Measurements from ENCODE around the gene CRELD2. TPM values are rescaled to one million over a fixed set of nuclear protein-coding genes. Genes with fewer than 3 reads are reported as not detected.

Gene CRELD2
- total RNA-seq, 1 donor from 2014 or later, result 17.5 TPM

DNA sequence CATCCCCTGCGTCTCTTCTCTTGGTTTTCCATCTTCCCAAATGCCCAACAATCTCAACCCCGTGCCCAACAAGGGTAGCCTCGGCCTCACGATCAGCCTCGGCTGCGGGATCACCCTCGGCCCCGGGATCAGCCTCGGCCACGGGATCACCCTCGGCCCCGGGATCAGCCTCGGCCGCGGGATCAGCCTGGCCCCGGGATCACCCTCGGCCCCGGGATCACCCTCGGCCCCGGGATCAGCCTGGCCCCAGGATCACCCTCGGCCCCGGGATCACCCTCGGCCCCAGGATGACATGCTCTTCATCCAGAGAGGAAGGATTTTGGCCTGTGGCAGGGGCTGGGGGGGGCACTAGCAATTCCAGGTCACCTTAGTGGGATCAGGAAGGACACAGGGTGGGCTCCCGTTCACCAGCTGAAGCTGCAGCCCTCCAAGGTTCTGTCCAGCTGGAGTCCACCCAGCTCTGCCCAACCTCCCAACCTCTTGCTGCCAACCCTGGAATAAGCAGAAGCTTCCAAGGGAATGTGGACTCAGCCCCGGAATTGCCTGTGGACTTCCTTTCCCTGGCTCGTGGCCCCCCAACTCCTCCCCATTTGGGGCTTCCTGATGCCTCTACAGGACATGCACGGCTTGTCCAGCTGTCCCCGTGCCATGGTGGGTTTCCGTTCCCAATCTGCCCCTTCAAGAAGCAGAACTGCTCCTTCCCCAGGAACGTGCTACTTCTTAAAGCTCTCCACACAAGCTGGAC is 6.4 kb upstream of the CRELD2 start:
- DNase-seq, result no peak

DNA sequence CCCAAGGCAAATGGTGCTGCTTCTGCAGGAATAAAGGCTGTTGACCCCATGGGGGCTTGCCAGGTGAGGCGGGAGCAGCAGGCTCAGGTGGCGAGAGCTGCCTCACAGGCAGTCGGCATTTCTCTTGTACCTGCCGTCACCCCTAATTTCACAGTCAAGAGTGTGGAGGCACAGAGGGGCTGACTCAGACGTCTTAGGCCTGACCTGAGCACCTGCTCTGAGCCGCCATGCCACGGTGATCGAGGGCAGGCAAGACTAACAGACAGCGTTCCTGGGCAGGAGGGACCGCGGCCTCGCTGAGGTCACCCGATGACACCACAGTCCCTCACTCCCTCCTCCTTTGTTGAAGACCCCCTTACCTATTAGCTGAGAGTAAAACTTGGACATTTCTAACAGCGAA is 5.4 kb upstream of the CRELD2 start:
- DNase-seq, result no peak

DNA sequence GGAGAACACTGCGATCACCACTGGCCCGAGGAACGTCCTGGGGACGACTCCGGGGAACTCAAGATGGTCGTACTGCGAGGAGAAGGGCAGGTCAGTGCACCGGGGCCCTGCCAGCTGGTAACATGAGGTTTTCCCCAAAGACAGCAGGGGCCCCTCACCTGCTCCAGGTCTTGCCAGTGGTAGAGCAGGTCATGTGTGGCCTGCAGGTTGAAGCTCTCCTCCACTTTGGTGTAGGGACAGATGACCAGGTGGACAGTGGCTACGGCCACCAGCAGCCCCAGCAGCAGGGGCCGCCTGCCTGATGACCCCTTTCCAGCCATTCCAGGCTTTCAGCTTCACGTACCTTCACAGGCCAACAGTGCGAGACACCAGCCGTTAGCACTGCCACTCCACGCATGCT is 5.0 kb upstream of the CRELD2 start:
- DNase-seq, result no peak

DNA sequence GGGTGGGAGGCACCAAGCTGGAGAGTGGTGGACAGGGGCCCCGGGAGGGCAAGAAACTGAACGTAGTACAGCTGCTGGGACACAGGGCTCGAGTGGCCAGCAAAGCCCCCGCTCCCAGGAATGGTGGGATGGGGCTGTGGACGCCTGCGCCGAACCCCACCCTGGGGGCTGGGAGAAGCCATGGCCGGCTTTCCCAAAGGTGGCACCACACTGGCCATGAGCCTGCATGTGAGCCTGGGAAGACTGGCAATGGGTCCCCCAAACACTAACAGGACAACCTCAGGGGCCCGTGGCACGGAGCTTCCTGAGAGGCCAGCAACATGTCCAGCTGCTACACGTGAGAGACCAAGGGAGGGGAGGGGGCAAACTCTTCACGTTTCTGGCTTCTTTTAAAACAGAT is 4.2 kb upstream of the CRELD2 start:
- no peak for DNase-seq

DNA sequence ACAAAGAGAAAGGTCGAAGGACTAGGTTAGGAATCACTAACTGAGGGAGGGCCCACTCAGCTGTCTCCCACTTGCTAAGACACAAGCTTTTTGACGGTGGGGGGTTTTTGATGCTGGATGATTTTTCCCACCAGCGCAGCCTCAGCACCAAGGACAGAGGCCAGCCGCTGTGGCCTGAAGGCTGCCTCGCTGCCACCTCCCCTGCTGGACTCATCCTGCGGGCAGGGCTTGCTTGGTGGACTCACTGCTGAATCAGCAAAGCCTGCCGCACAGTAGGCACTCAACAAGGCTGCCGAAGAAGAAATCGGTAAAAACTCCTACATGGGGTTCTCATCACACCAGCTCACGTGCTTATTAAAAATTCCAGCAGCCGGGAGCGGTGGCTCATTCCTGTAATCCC is 2.8 kb upstream of the CRELD2 start:
- no peak for DNase-seq

DNA sequence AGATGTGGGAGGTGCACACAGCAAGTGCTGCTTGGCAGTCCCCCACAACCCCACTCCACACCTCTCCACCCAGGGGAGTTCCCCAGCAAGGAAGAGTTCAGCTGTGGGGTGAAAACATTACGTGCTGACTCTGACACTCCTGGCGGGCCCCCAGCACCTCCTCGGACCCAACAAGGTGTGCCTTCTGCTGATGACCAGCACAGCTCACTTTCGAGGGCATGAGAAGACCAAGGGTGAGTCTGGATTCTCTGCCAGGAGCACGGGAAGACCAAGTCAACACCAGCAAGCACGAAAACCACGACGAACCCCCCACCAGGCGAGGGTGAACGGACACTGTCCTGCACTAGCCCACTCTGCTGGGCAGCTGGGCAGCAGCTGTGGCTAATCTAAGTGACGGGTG is 1.6 kb upstream of the CRELD2 start:
- no peak for DNase-seq

DNA sequence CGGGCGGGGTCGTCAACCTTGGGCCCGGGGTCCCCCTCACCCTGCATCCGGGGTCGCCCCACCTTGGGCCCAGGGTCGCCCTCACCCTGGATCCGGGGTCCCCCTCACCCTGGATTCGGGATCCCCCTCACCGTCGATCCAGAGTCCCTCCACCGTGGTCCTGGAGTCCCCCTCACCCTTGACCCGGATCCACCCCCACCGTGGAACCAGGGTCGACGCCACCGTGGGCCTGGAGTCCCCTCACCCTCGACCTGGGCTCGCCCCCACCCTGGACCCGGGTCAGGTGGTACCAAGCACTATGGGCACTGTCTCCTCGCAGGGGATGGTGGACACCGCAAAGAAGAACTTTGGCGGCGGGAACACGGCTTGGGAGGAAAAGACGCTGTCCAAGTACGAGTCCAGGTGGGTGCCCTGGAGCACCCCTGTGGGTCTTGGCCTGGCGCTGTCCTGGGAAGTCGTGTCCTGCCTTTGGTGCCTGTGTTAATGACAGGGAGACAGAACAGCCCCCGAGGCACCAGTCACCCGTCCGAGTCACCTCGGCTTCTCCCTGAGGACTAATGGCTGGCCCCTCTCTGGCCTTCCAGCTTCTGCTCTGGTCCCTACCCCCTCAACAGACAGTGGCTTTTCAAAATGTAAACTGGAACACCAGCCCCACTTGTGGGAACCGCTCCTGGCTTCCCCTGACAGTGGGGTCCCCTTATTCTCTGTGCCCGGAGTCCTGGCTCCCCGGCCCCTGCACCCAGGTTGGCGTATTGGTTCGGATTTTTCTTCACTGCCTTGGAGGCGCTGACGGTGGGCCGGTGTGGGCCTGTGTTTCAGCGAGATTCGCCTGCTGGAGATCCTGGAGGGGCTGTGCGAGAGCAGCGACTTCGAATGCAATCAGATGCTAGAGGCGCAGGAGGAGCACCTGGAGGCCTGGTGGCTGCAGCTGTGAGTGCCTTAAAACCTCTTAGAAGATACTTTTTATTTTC is 762 bp downstream of the CRELD2 start:
- DNase-seq, result no peak

DNA sequence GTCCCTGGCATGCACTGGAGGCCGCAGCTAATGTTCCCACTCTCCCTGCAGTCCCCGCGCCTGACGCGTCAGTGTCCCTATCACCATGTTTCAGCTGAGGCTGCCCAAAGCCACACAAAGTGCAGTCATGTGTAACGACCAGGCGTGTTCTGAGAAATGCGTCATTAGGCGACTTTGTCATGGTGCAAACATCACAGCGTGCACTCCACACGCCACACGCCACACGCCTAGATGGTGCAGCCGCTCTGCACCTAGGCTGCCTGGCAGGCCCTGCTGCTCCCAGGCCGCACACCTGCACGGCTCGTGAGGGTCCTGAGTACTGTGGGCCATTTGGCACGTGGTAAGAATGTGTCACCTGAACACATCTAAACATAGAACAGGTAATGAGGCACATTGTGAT is 2.4 kb downstream of the CRELD2 start:
- DNase-seq, result no peak

DNA sequence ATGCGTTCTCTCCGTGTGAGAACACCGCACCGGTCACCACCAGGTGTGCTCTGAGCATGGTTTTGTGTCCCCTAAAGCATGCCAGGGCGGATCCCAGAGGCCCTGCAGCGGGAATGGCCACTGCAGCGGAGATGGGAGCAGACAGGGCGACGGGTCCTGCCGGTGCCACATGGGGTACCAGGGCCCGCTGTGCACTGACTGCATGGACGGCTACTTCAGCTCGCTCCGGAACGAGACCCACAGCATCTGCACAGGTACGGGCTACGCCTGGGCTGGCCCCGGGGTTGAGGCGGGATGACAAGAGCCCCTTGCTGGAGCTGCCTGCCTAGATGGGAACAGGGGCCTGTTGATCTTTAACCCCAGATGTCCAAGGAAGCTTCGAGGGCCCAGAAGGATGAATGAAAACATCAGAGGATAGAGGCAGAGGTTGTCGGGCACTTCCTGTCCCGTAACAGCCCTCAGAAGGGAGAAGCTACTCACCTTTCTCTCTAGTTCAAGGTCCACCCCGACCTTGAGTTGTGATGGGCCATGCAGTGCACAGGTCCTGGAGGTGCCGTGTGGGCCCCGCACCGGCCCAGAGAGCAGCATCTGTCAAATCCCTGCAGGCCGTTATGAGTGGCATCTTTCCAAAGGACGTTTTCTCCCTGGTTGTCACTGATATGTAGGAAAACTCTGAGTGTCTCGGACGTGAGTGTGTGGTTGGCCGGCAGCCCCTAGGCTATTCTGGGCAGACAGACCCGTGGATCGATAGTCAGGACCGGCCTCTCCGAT is 3.3 kb downstream of the CRELD2 start:
- no peak for DNase-seq

DNA sequence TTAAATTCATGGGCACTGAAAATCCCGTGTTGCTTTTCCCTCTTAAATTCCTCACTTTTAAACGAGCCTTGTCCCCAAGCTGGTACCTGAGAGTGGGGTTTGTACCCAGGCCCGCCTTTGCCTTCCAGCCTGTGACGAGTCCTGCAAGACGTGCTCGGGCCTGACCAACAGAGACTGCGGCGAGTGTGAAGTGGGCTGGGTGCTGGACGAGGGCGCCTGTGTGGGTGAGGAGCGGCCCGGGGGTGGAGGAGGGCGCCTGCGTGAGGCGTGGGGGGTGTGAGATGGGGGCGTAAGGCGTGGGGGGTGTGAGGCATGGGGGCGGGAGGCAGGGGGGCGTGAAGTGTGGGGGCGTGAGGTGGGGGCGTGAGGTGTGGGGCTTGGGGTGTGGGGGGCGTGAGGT is 4.0 kb downstream of the CRELD2 start:
- DNase-seq, result no peak

DNA sequence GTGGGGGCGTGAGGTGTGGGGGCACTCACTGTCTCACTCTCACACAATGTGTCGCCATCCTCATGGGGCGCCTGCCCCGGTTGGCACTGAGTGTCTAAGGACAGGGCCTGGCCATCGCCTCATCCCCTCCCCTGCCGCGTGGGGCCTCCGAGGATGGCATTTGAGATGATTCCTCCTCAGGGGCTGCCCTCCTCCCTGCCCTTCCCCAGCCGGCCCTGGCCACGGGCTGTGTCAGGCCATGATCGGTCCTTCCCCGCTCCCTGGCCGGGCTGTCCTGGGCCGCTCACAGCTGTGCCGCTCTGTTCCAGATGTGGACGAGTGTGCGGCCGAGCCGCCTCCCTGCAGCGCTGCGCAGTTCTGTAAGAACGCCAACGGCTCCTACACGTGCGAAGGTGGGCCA is 4.5 kb downstream of the CRELD2 start:
- DNase-seq, result no peak

DNA sequence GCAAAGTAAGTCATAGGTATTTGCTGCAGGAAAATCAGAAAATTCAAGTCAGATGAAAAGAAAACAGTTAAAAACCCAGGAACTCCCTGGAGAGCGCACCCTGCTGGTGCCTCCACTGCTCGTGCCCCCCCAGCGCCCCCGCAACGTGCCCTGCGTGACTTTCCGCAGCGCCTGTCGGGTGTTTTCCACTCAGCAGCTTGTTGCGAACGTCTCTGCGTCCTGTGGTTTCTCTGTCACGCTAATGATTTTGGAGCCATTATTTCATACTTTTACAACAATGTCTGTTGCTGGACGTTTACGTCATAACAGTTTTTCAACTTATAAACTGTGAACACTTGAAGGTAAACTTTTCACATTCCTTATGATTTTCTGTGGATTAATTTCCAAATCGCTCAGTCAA is 5.0 kb downstream of the CRELD2 start:
- DNase-seq, result no peak

DNA sequence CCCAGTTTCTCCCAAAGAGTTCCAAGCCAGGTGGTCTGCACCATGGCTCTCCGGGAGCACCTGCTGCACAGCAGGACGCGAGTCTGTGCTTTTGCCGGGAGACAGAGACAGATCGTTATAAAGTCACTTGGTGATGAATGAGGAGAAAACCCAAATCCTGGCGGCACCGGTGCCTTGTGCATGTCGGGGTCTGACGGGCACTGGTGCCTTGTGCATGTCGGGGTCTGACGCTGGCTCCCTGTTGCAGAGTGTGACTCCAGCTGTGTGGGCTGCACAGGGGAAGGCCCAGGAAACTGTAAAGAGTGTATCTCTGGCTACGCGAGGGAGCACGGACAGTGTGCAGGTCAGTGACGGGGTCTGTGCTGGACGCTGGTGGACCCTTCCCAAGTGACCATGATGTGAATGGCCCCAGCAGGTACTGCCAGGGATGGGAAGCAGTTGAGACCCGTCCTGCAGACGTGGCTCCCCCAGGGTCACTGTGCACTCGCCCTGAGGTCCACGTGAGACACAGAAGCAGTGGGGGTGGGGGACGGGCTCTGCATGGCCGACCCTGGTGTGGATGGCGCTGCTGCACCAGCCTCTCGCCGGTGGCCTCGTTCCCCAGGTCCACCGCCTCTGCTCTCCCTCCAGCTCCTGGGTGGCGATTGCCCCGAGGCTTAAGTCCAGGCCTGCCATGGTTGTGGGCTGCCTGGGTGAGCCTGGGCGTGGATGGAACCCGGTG is 5.8 kb downstream of the CRELD2 start:
- no peak for DNase-seq

DNA sequence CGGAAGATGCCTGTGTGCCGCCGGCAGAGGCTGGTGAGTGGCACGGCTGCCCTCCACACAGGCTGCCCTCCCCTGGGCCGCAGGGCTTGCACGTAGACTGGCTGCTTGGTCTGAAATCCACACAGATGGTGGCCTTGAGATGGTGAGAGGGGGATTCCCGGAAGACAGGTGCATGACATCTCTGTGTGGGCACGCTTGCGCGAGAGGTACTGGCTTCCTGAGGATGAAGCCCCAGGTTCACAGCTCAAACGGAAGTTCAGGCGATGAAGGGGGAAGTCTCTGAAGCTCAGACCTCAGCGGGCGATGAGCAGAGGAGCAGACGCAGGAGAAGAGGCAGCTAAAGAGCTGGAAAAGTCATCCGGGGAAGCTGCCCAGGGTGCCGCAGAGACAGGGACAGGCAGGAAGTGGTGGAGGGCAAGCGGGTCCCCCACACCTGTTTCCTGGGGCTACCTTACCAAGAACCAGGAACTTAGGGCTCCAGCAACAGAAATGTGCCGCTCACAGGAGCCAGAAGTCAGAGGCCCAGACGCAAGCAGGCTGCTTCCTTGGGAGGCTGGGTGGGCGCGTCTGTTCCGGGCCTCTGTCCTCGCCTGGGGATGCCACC is 7.2 kb downstream of the CRELD2 start:
- no peak for DNase-seq

DNA sequence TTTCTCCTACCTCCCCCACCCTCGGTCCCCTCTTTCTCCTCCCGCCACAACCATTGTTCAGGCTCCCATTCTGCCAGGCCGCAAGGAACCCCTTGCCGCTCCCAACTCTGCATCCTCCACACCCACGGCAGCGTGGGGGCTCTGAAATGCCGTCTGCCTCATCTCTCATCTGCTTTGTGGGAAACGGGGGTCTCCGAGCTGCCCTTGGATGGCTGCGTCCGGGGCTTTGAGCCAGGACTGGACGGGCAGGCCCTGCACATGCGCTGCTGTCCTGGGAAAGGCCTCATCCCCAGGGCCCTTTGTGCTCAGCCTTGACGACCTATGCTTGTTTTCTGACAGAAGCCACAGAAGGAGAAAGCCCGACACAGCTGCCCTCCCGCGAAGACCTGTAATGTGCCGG is 8.5 kb downstream of the CRELD2 start:
- DNase-seq, result no peak

DNA sequence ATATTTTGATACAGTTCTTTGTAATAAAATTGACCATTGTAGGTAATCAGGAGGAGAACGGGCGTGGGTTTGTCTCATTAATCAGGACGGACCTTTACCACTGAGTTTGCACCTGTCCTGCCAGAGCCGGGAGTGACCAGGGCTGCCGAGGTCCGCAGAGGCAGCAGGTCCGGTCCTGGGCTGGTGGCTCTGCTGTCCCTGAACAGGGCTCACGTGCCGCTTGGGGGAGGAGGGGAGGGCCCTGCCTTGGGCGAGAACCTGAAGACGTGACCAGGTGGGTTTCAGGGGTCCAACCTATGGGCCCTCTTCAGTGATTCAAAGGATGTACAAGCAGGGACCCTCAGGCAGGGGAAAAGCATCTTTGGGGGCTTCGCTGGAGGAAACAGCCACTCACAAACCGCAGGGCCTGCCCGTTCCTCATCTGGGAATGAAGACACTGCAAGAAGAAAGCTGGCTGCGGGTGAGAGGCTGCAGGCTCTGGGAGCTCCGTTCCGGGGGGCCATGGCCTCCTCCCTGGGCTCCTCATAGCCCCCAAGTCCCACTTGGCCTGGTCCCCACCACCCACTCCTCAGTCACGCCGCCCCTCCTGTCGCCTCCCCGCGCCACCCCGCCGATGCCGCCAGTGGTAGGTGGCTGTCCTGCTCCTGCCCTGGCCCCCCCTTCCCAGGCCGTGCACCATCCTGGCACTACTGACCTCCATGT is 9.2 kb downstream of the CRELD2 start:
- no peak for DNase-seq

DNA sequence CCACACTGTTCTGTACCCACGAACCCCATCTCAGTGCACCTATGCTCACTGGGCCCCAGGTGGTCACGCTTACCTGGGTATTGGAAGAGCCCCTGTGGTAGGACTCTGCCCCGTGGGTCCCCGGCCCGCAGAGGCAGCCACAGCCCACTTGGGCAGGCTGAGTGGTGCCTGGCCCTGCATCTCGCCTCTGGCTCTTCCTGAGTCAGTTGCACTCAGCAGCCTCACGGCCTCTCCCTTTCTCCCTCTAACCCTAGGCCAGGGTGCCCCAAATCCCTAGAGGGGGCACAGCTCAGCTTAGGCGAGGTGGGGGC is 9.7 kb downstream of the CRELD2 start:
- no peak for DNase-seq

DNA sequence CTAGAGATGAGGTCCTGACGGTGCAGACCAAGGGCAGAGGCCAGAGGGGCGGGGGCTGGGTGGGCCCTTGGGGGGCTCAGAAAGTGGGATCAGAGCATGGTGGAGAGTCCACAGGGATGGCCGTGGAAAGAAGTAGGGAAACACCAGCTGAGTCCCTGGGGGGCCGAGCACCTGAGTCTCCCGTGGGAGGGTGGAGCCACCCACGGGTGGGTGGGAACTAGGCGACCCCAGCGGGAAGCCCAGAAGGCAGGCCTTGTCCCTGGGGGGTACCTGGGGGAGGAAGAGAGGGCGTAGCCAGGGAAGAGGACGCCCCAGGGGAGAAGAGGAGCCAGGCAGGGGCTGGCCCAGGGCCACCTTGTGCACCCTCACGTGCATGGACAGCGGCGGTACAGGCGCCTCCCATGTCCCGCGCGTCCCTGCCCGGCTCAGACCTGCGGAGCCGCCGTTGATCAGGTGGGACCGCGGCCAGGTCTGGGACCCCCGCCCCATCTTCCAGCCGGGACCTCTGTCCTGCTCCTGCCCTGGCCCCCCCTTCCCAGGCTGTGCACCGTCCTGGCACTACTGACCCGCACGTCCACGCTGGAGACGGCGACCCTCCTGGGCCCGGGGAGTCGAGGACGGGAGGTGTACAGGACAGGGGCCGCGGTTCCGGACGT is 10.2 kb downstream of the CRELD2 start:
- DNase-seq, result no peak

DNA sequence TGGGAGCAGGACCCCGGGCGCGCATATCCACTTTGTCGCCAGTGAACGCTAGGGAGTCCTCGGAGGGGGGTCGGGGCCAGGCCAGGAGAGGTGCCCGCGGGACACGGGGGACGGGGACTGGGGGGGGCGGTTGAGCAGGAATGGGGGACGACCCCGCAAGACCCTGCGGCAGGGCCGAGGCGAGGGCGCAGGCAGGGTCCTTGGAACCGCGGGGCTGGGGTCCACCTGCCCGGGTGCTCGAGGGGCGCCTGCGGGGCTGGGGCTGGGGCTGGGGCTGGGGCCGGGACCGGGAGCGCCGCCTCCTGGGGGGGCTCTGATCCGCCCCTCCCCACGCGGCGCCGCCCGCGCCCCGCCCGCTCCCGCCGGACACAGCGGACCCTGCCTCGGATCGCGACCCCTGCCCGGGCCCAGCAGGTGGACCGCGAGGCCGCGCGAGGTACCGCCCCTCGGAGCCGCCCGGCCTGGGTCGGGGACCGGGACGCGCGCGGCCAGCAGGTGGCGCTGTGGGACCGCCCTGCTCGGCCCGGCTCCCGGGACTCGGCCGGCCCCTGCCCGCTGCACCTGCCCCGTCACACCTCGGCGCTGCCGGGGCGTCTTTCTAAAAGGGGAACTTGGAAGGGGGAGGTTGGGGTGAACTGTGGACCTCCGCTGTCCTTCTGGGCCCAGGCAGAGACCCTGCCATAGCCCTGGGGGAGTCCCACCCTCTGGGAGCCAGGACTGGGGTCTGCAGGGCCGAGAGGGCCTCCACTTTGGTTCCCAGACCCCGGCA is 11.0 kb downstream of the CRELD2 start:
- DNase-seq, result no peak

DNA sequence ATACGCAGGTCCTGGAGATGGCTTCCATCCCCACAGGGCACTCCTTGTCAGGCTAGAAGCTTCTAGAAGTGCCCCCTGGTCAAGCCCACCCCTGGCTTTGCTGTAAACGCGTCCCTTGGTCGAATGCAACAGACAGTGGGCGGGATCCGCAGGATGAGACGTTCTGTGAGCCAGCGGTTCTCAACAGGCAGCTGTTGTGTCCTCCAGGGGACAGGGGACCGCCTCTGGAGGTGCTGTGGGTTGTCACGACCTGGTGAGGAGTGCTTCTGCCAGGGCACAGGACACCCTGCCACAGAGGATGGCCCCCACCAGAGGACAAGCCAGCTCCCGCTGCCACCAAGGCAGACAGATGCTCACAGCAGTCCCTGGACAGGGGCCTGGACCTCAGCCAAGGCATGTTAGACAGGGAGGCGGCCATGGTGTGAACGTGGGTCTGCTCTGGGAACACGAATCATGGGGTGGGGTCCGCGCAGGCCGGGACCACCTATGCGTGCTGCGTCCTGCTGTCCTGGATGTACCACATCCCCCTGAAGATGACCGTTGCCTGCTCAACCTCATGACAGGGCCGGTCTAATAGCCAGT is 11.7 kb downstream of the CRELD2 start:
- no peak for DNase-seq
